Activated CD8-positive, alpha-beta memory T cell treated with anti-CD3 and anti-CD28 coated beads for 36 hours (primary cell): ENCODE measurements around the gene CDH23. TPM values are rescaled to one million over a fixed set of nuclear protein-coding genes. Genes with fewer than 3 reads are reported as not detected.

Source experiments
- CTCF ChIA-PET: fragments of 350-600 bp; sonication (Branson Sonifier 250); formaldehyde crosslinking; loops from one replicate; lab custom pipeline; 2021; ENCODE audit warnings: antibody characterized with exemption; lab: Charles Lee
- POLR2A ChIA-PET: fragments of 350-600 bp; sonication (Branson Sonifier 250); formaldehyde crosslinking; loops from one replicate; lab custom pipeline; 2021; ENCODE audit warnings: antibody characterized with exemption; lab: Charles Lee
- total RNA-seq, 2 experiments: library from RNA; stranded (reverse); gene quantifications; one replicate each; pipeline ENCODE4 v1.2.3, GENCODE V29; 2021

CDH23 gene
- total RNA-seq, 2 experiments from 2014 or later, result 0.25 to 0.55 TPM

GRCh38 chr10:71638064-71638821, 241.5 kb downstream of the CDH23 start:
- ChIA-PET CTCF (no interaction called here), POLR2A (no interaction called here)

GRCh38 chr10:71638822-71639719, 242.4 kb downstream of the CDH23 start:
- ChIA-PET POLR2A (no interaction called here), CTCF (no interaction called here)

DNA sequence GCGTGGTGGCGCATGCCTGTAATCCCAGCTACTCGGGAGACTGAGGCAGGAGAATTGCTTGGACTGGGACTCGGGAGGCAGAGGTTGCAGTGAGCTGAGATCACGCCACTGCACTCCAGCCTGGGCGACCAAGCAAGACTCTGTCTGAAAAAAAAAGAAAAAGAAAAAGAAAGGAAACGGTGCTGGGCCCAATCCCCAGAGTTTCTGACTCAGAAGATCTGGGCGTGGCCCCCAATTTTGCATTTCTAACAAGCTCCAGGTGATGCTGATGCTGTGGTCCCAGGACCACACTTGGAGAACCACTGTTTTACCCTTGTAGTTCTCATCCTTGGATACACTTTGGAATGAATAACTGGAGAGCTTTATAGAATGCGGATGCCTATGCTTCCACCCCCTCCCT, 243.9 kb downstream of the CDH23 start:
- ChIA-PET POLR2A (no interaction called here), CTCF (interaction anchor here (0.8 to 2.3 kb wide), 2 partner anchors 31 to 56 kb away, joined by 3 to 8 read pairs; no protein-coding TSS in a partner anchor)

DNA sequence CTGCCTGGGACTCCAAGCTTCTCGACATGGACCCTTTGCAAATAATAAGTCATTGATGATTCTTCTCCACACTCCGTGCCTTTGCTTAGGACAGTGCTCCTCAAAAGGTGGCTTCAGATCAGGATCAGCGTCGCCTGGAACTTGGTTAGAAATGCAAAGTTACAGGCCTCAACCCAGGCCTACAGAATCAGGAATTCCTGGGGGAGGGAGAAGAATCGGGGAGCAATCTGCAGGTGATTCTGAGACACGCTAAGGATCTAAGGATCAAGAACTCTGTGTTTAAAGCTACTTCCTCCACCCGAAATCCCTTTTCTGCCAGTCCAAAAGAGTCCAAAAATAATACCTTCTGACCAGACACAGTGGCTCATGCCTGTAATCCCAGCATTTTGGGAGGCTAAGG, 244.7 kb downstream of the CDH23 start:
- POLR2A ChIA-PET, result no interaction called here

GRCh38 chr10:71641986-71642385, 245.3 kb downstream of the CDH23 start:
- ChIA-PET CTCF (interaction anchor here (1.2 to 2.3 kb wide), 2 partner anchors 11 to 33 kb away, joined by 3 to 8 read pairs; no protein-coding TSS in a partner anchor), POLR2A (no interaction called here)

More for the DNA sequence above, 244.7 kb downstream of the CDH23 start:
- CTCF ChIA-PET, result interaction anchor here (0.8 to 2.3 kb wide), 3 partner anchors 11 to 55 kb away, joined by 3 to 8 read pairs (median 3); no protein-coding TSS in a partner anchor

GRCh38 chr10:71643904-71644303, 247.2 kb downstream of the CDH23 start:
- ChIA-PET POLR2A (no interaction called here), CTCF (interaction anchor here (0.7 kb wide), 1 partner anchor 274 kb away, joined by 3 read pairs; no protein-coding TSS in a partner anchor)

DNA sequence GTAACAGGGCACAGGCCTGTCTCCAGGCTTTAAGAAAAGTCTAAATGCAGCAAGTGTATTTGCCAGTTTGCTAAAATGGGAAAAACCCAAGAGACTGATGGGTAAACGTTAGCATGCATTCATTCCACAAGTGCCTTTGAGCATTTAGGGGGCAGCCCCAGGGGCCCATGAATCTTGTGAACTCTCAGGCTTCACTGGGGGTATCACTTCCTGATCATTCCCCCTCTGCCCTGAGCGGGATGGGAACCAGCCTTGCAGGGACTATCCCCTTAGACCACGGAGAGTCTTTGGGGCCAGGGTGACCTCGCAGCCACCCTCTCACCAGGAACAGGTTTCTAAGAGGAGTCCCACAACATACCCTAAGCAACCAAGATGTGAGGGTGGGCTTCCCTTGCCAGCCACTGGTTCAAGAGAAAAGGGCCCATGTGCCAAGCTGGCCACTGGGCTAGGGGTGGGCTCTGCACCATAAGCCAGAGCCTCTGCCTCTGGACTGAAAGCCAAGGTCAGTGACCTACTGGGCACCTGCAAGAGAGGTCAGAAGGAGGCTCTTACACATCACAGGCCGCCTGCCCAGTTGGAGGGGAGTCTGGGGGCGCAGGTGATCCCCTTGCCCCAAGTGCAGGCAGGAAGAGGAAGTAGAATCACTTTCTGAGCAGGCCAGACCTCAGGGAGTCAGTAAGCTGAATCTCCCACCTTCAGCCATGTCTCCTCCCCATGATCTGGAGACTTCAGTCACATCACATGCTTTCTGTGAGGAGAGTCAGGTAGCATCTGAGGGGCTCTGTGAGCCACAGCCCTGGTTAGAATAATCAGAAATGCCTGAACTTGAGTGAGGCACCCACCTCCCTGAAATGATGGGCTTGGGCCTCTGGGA, 247.8 kb downstream of the CDH23 start:
- CTCF ChIA-PET, result no interaction called here
- POLR2A ChIA-PET, result no interaction called here

- ChIA-PET POLR2A (no interaction called here), CTCF (no interaction called here)
Observed at GRCh38 chr10:71645185-71645584, 248.5 kb downstream of the CDH23 start.

- ChIA-PET POLR2A (no interaction called here), CTCF (no interaction called here)
Observed at GRCh38 chr10:71646037-71646436, 249.3 kb downstream of the CDH23 start.

GRCh38 chr10:71646592-71647292, 250.0 kb downstream of the CDH23 start:
- CTCF ChIA-PET, result no interaction called here
- POLR2A ChIA-PET, result no interaction called here

DNA sequence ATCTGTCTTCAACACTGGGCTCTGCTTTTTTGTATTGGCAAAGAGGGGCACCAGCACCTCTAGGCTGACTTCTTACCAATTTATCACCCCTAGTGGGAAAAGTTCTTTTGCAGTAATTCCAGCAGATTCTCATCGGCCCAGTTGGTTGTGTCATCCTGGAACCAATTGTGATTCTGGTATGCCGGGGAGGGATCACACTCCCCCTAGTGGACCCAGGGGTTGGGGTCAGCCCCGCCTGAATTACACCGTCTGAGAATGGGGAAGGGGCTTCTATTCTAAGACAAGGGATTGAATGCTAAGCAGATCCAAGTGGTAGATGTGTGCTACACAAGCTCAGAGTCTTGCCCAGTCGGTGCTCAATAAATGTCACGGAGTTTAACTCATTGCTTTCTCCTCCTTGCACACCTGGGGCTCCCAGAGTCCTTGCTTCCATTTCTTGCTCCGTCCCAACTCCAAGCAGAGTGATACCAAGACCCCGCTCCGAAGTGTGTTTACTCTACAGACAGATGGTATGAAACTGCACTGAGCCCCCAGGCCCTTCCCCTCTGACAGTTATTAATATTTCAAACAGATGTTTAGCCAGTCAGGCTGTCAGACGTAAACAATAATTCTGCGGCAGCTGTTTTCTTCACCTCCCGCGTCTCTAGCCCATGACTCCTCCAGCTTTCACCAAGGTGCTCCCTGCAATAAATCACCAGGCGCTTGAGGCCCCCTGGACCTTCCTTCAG, 251.0 kb downstream of the CDH23 start:
- CTCF ChIA-PET, result no interaction called here
- POLR2A ChIA-PET, result no interaction called here

- POLR2A ChIA-PET, result no interaction called here
- CTCF ChIA-PET, result no interaction called here
Observed at GRCh38 chr10:71648254-71648932, 251.7 kb downstream of the CDH23 start.

DNA sequence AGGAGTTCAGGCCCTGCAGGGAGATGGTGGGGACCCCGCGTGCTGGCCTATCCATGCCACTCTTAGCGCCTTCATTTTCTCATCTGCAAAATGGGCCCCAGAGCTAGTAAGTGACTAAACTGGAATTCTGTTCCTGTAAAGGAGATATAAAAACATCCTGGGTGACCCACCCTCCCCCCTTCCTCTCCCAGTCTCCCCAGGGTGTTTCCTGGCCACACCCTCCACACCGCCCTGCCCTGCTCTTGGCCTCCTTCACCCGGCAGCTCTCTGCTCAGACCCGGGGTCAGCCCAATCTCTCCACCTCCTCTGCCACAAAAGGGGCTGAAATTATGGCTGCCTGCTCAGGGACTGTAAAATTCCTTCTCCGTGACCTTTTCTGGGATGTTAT, 252.2 kb downstream of the CDH23 start:
- POLR2A ChIA-PET, result no interaction called here
- CTCF ChIA-PET, result no interaction called here

DNA sequence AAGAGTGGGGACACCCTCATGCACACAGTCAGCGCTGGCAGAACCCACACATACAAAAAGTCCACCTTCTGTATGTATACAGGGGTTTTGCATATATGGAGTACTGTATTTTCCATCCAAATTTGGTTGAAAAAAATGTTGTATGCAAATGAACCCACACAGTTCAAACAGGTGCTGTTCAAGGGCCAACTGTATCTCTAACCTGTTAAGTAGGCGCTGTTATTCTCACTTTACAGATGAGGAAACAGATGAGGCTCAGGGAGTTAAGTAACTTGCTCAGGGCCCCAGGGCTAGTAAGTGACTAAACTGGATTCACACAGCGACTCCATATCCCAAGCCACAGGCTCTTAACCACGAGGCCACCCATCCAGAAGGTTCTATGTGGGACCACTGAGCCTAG, 252.9 kb downstream of the CDH23 start:
- ChIA-PET CTCF (no interaction called here), POLR2A (no interaction called here)

DNA sequence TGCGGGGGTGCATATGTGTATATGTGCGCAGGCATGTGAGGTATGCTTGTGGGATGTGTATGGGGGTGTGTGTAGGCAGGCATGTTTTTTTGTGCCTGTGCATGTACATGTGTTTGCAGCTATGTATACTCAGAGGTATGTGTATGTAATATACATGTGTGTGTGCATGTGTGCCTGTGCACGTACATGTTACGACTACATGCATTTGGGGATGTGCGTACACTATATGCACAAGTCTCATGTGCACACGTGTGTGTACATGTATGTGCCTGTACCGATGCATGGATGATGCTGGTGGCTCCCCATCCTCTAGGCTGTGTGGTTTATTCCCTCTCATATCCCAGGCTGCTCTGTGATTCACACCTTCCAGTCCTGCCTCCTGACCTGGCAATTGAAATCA, 253.7 kb downstream of the CDH23 start:
- POLR2A ChIA-PET, result no interaction called here
- CTCF ChIA-PET, result no interaction called here

DNA sequence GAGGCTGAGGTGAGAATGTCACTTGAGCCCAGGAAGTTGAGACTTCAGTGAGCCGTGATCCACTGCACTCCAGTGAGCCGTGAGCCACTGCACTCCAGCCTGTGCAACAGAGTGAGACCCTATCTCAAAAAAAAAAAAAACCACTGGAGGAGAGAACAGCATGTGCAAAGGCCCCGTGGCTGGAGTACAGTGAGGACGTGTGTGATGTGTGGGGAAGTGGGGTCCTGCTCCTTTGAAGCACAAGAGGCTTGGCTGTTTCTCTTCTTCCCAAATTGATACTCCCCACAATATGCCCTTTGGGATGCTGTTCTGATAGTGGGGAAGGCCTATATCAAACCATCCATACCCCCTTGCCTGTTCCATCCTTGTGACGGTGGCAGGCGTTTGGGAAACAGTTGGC, 254.7 kb downstream of the CDH23 start:
- ChIA-PET CTCF (no interaction called here), POLR2A (no interaction called here)

- ChIA-PET POLR2A (no interaction called here), CTCF (interaction anchor here (1.0 kb wide), 1 partner anchor 10 kb away, joined by 3 read pairs; no protein-coding TSS in a partner anchor)
Observed at GRCh38 chr10:71651928-71652327, 255.2 kb downstream of the CDH23 start.
